Gastrocnemius medialis (tissue), 4 donors: ENCODE results near the gene SH3RF1. TPM values are rescaled to one million over a fixed set of nuclear protein-coding genes. Genes with fewer than 3 reads are reported as not detected.

ENCODE experiments used
- ATAC-seq, 2 donors: fragments of 150-250 bp; one replicate each; pipeline ENCODE4 v1.9.1; 2016
- DNase-seq, 2 donors: peaks; one replicate each; pipeline ENCODE4 v3.0.0-alpha.2; 2019
- H3K27ac ChIP-seq, 4 donors: fragments of 200-600 bp; sonication (generic); 1 replicate in 1 of 4; 2 replicates in 3 of 4; pipeline ENCODE4 v1.5.1; 2016 to 2018; ENCODE audit warnings: mild to moderate bottlenecking in 2 of 4, moderate library complexity in 1 of 4
- H3K27me3 ChIP-seq, 3 donors: fragments of 200-600 bp; sonication (generic) in 2 of 3; 1 replicate in 1 of 3; 2 replicates in 2 of 3; pipeline versions ENCODE4 v1.5.1 to v1.6.0; 2016 to 2019; ENCODE audit warnings: mild to moderate bottlenecking in 1 of 3, moderate library complexity in 1 of 3
- H3K36me3 ChIP-seq, 2 donors: fragments of 200-600 bp; sonication (generic) in 1 of 2; one replicate each; pipeline ENCODE4 v1.5.1; 2017 to 2018
- H3K4me1 ChIP-seq, 2 donors: fragments of 200-600 bp; sonication (generic) in 1 of 2; one replicate each; pipeline ENCODE4 v1.5.1; 2016 to 2017; ENCODE audit warnings: mild to moderate bottlenecking in 2 of 2
- H3K4me3 ChIP-seq, 4 donors: fragments of 200-600 bp; sonication (generic) in 3 of 4; 1 replicate in 1 of 4; 2 replicates in 3 of 4; pipeline ENCODE4 v1.5.1; 2016 to 2019; ENCODE audit warnings: mild to moderate bottlenecking in 2 of 4
- H3K9me3 ChIP-seq, 3 donors: fragments of 200-600 bp; sonication (generic) in 2 of 3; 1 replicate in 1 of 3; 2 replicates in 2 of 3; pipeline ENCODE4 v1.5.1; 2016 to 2019
- POLR2A ChIP-seq, 2 donors: fragments of 450-650 bp; IDR thresholded peaks; one replicate each; pipeline ENCODE4 v1.6.1; 2017; ENCODE audit warnings: antibody characterized with exemption in 2 of 2, mild to moderate bottlenecking in 2 of 2, moderate library complexity in 2 of 2
- in situ Hi-C, 4 donors: fragments of 200-750 bp; cut with MboI; loops; one replicate each; pipeline versions ENCODE4 v1.15.0 to v1.8.0; 2017; ENCODE audit warnings: low sequenced_read_pairs in 4 of 4
- intact Hi-C: fragments of 100-400 bp; cut with DNase I; formaldehyde crosslinking; loops from one replicate; pipeline ENCODE4 v1.15.1; 2023; ENCODE audit warnings: low total_unique reads
- total RNA-seq, 4 donors: library from RNA; depleted of rRNA; stranded (reverse); fragments of >200 nt; gene quantifications; one replicate each; pipeline versions ENCODE4 v1.1.0 to v1.2.3, GENCODE V29; 2016
- TF ChIP-seq, protein P1 (sequence below), 5 experiments: fragments of 450-650 bp in 3 of 5; fragments of 200-600 bp in 2 of 5; sonication (generic) in 2 of 5; IDR thresholded peaks in 4 of 5; conservative IDR thresholded peaks in 1 of 5; 1 replicate in 4 of 5; 2 replicates in 1 of 5; pipeline ENCODE4 v1.5.1; 2016 to 2019; ENCODE audit warnings: antibody characterized with exemption in 5 of 5, mild to moderate bottlenecking in 3 of 5, moderate library complexity in 3 of 5

The SH3RF1 gene
- total RNA-seq, 4 donors from 2014 or later, result 12.6 to 27.0 (median 13.4) TPM

DNA sequence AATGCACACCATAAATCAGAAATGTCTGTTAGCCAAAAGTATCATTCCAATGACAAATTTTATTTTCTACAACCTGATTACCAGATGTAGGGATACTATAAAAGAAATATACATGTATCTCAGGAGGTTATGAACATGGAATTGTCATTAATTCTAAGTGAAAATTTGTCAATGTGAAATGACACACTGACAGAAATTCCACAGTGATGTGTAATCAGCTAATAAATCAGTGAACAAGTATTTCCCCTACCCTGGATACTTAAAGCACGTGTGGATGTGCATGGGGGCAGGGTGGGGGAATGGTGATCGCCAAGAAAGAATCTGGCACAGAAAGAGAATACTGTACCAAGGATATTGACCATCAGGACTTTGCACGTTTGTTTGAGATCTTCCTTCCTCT, 123.6 kb downstream of the SH3RF1 start:
- ATAC-seq (no peak), DNase-seq (no peak)
- H3K4me1 ChIP-seq, result no peaks in the 10 kb centered on the region
- TF ChIP-seq, protein P1, sequence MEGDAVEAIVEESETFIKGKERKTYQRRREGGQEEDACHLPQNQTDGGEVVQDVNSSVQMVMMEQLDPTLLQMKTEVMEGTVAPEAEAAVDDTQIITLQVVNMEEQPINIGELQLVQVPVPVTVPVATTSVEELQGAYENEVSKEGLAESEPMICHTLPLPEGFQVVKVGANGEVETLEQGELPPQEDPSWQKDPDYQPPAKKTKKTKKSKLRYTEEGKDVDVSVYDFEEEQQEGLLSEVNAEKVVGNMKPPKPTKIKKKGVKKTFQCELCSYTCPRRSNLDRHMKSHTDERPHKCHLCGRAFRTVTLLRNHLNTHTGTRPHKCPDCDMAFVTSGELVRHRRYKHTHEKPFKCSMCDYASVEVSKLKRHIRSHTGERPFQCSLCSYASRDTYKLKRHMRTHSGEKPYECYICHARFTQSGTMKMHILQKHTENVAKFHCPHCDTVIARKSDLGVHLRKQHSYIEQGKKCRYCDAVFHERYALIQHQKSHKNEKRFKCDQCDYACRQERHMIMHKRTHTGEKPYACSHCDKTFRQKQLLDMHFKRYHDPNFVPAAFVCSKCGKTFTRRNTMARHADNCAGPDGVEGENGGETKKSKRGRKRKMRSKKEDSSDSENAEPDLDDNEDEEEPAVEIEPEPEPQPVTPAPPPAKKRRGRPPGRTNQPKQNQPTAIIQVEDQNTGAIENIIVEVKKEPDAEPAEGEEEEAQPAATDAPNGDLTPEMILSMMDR (IDR thresholded peaks at IDR 0.05 in 4 of 5, conservative IDR thresholded peaks at IDR 0.05 in 1 of 5), result no peak
- no peak for TF ChIP-seq POLR2A (IDR thresholded peaks at IDR 0.05)
- no peaks in the 10 kb centered on the region for H3K27me3 ChIP-seq
- in situ Hi-C loops (no loop called here), intact Hi-C loops (no loop called here)
- no peak overlapping the region for H3K27ac ChIP-seq
- H3K9me3 ChIP-seq, result no peaks in the 10 kb centered on the region
- H3K4me3 ChIP-seq, result no peak overlapping the region
- H3K36me3 ChIP-seq, result peaks cover 0 to 3% of the 10 kb centered on the region in 2 donors

DNA sequence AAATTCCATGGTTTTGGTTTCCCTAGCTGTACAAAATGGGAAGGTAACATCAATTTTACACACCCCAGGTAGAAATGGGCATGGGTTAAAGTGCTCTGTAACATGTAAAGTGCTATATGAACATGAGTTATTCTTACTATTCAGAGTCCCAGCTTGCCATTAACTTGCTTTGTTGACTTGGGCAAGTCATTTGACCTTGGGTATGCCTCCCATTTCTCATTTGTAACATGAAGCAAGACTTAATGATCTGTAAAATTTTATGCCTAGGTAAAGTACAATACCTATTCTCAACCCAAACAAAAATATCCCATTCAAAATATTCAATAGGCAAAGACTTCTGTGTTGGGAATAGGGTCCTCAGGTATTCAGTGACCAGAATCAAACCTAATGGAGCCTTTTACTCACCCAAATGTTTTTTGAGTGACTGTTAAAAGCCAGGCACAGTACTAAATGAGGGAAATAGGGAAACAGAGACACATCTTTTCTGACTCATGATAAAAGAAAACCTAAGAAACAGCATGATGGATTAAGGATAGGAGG, 126.6 kb downstream of the SH3RF1 start:
- DNase-seq (no peak), ATAC-seq (no peak)
- no peak overlapping the region for H3K27ac ChIP-seq
- no peak overlapping the region for H3K4me3 ChIP-seq
- TF ChIP-seq POLR2A (IDR thresholded peaks at IDR 0.05), result no peak
- TF ChIP-seq, protein P1 (IDR thresholded peaks at IDR 0.05 in 4 of 5, conservative IDR thresholded peaks at IDR 0.05 in 1 of 5), result no peak
- intact Hi-C loops, result no loop called here
- no peaks in the 10 kb centered on the region for H3K4me1 ChIP-seq
- H3K27me3 ChIP-seq, result no peaks in the 10 kb centered on the region
- H3K36me3 ChIP-seq, result no peaks in the 10 kb centered on the region
- H3K9me3 ChIP-seq, result no peaks in the 10 kb centered on the region
- in situ Hi-C loops, result no loop called here

DNA sequence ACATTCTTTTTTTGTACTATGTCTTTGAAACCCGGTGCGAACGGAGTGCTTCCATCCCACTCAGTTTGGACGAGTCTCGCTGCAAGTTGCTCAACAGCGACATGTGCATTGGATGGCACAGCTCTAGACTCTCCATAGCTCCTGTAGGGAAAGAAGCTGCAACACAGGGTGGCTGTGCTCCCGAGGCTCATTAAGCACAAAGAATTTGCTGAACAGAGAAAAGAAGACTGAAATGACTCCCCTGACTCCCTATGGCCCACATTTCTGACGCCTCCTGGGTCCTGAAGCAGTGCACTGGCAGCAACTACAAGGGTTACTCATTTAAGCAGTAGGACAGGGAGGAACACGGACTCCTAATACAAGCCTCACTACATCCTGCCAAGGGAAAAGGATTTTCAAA, 127.4 kb downstream of the SH3RF1 start:
- Histone ChIP-seq H3K4me3 (no peak overlapping the region), H3K36me3 (no peaks in the 10 kb centered on the region), H3K9me3 (no peaks in the 10 kb centered on the region), H3K27ac (no peak overlapping the region), H3K4me1 (peaks cover 0 to 2% of the 10 kb centered on the region in 2 donors), H3K27me3 (no peaks in the 10 kb centered on the region)
- ATAC-seq (no peak), DNase-seq (no peak)
- no peak for TF ChIP-seq POLR2A (IDR thresholded peaks at IDR 0.05)
- TF ChIP-seq, protein P1 (IDR thresholded peaks at IDR 0.05 in 4 of 5, conservative IDR thresholded peaks at IDR 0.05 in 1 of 5), result no peak
- in situ Hi-C loops, result no loop called here
- intact Hi-C loops, result no loop called here

DNA sequence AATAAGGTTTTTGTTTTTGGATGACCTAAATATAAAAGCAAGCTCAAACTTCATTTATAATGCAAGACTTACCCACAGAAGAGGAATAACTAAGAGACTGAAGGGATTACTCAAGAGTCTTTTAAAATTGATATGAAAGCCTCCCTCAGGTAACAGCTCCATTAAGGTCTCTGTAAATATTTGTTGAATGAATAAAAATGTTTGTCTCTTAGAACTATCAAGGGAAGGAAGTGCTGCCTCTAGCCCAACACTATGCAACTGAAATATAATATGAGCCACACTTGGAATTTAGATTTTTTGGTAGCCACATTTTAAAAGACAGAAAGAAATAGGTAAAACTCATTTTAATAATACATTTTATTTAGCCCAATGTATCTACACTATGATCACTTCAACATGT, 127.8 kb downstream of the SH3RF1 start:
- Histone ChIP-seq H3K9me3 (no peaks in the 10 kb centered on the region), H3K36me3 (no peaks in the 10 kb centered on the region), H3K27me3 (no peaks in the 10 kb centered on the region), H3K4me3 (no peak overlapping the region), H3K27ac (no peak overlapping the region), H3K4me1 (peaks cover 0 to 6% of the 10 kb centered on the region in 2 donors)
- in situ Hi-C loops (no loop called here), intact Hi-C loops (no loop called here)
- no peak for DNase-seq
- TF ChIP-seq POLR2A (IDR thresholded peaks at IDR 0.05), result no peak
- TF ChIP-seq, protein P1 (IDR thresholded peaks at IDR 0.05 in 4 of 5, conservative IDR thresholded peaks at IDR 0.05 in 1 of 5), result no peak
- ATAC-seq, result no peak

DNA sequence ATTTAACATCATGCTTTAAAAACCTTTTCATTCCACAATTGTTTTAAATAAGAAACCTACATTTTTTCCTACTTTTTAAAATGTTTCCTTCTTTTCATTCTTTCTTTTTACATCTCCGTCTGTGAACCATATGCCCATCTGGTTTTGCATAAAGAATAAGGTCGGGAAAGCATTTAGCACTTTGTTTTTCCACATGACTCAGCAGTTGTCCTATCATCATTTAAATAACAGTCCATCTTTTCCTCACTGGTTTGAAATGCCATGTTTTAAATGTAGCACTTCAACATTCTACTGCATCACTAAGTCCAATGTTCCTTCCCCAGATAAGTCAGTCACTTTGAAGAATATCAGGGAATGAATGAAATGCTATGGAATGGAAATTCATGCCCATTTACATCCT, 128.4 kb downstream of the SH3RF1 start:
- Histone ChIP-seq H3K27me3 (no peaks in the 10 kb centered on the region), H3K4me1 (peaks cover 4 to 10% of the 10 kb centered on the region in 2 donors), H3K27ac (no peak overlapping the region), H3K9me3 (no peaks in the 10 kb centered on the region), H3K4me3 (no peak overlapping the region), H3K36me3 (no peaks in the 10 kb centered on the region)
- TF ChIP-seq, protein P1 (IDR thresholded peaks at IDR 0.05 in 4 of 5, conservative IDR thresholded peaks at IDR 0.05 in 1 of 5), result no peak
- no peak for TF ChIP-seq POLR2A (IDR thresholded peaks at IDR 0.05)
- intact Hi-C loops (no loop called here), in situ Hi-C loops (no loop called here)
- DNase-seq (no peak), ATAC-seq (no peak)
